GM12864 (cell line): Measurements from ENCODE around the gene IRX2.

Experiments
- DNase-seq: peaks from one replicate; pipeline ENCODE4 v3.0.0-alpha.2; 2011; ENCODE audit warnings: low read depth
- H3K4me3 ChIP-seq: 2 replicates; pipeline ENCODE4 v1.5.1; 2011; ENCODE audit warnings: mild to moderate bottlenecking, low read depth, low read length, control low read depth
- CTCF ChIP-seq: IDR thresholded peaks from 2 replicates; pipeline ENCODE4 v1.5.1; 2011; ENCODE audit warnings: low read depth, mild to moderate bottlenecking, moderate library complexity, low read length, control low read depth, inconsistent platforms; ENCODE audit errors: missing control alignments

The IRX2 gene

GRCh38 chr5:2751592-2752021 is at the start of gene IRX2:
IRX2 (minus strand) TSS chr5:2751677; CDS start chr5:2751413, 264 bp downstream.
- no peak within 1 kb of the TSS for H3K4me3 ChIP-seq
- DNase-seq, result no peak

GRCh38 chr5:2800035-2800434 is 48.6 kb upstream of the IRX2 start:
- DNase-seq, result no peak

More at GRCh38 chr5:2751592-2752021, at the start of gene IRX2:
- TF ChIP-seq CTCF, result no peak

DNA sequence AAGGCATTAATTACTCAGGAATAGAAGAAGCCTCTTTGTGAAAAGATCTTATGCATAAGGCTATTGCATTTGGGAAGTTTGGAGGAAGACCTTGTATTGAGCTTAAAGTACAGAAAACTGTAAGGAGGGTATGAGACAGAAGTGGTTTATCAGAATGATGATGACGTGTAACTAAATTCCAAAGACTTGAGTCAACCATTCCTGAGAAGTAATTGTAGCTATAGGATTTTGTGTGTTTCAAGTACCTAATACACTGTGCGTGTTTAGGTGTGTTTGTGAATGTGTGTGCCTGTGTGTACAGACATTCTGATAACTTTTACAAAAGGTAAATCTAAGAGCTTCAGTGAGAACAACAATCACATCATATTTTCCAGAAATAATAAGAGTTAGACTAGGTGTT is 46.5 kb upstream of the IRX2 start:
- H3K4me3 ChIP-seq, result no peak overlapping the region
- TF ChIP-seq CTCF, result no peak
- no peak for DNase-seq

More at GRCh38 chr5:2800035-2800434, 48.6 kb upstream of the IRX2 start:
- no peak overlapping the region for H3K4me3 ChIP-seq
- TF ChIP-seq CTCF, result no peak

- no peak for TF ChIP-seq CTCF
- no peak overlapping the region for H3K4me3 ChIP-seq
- DNase-seq, result no peak
Observed at GRCh38 chr5:2797160-2797559, 45.7 kb upstream of the IRX2 start.

DNA sequence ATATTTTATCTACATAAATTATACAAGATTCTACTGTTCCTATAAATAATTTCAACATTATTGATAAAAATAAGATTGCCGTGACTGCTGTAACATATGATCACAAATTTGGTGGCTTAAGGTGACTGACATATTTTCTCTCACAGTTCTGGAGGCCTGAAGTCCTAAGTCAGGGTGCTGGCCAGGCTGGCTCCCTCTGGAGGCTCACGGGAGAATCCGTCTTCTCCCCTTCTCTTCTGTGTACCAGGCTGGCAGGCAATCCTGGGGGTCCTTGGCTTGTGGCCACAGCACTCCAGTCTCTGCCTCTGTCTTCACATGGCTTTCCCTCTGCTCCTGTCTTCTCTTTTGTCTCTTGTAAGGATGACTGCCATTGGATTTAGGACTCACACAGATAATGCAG is 31.7 kb upstream of the IRX2 start:
- no peak for DNase-seq

DNA sequence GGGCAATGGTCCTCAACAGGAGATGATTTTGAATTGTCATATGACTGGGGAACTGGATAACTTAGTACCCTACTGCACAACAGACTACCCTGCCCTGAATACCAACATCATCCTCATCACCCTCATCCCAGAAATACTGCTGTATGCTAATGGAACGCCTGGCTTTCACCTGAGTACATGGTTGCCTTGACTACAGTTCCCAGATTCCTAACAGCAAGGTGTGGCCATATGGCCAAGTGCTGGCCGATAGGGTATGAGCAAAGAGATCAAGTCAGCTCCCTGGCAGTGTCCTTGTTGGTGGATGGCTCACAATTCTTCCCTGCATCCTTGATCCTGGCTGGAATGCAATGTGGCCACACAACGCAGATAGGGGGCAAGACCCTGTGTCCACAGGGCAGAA is 31.2 kb upstream of the IRX2 start:
- no peak for TF ChIP-seq CTCF
- no peak overlapping the region for H3K4me3 ChIP-seq
- no peak for DNase-seq

More for the DNA sequence above, 31.7 kb upstream of the IRX2 start:
- no peak overlapping the region for H3K4me3 ChIP-seq
- TF ChIP-seq CTCF, result no peak

- no peak for DNase-seq
- H3K4me3 ChIP-seq, result no peak overlapping the region
- TF ChIP-seq CTCF, result no peak
Observed at GRCh38 chr5:2780421-2781171, 29.1 kb upstream of the IRX2 start.
